Astrocyte of the hippocampus (primary cell): ENCODE data around the gene OSBPL9.
"Not testable (repeated sequence)": the region's sequence is repeated elsewhere in the genome, so short reads cannot be mapped to it uniquely, and the experiment has no call there.

Source experiments
- DNase-seq: peaks from one replicate; pipeline ENCODE4 v3.0.0; 2011; ENCODE audit warnings: low read depth, low spot score

OSBPL9 gene

GRCh38 chr1:51780927-51781326, 164.0 kb downstream of the OSBPL9 start:
- no peak for DNase-seq

DNA sequence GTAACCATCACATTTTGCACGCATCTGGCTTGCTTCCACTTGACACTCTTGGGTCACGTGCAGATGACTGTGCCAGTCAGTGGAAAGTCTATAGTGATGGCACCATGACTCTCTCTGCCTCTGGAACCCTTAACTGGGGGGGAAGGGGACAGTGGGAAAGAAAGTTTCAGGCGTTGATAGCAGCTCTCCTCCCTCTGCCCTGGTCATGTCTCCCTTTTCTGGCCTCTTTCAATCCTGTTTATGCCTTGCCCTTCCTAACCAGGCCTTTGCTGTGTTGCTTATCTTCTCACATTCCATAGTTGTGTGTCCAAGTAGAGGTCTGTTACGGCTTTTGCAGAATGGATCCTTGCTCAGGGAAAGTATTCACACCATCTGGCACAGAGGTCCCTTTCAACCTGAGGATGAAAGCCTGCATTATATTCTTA, 168.1 kb downstream of the OSBPL9 start:
- DNase-seq, result peak; percentile 17

DNA sequence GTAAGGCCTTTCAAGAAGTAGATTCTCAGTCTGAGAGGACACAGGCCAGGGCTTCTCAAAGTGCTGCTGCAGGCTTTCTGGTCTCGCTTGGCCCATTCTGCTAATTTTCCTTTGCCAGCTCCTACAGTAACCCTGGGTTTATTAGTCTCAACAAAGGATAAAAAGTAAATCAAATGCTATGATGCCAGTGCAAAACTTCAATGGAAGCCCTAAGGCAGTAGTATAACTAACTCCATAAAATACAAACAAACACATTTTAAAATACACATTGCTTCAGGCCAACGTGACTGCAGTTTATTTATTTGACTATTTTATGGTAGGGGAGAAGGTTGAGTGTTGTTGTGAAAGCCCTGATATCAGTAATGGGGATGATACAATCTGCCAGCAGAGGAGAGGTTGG, 172.0 kb downstream of the OSBPL9 start:
- DNase-seq, result no peak

DNA sequence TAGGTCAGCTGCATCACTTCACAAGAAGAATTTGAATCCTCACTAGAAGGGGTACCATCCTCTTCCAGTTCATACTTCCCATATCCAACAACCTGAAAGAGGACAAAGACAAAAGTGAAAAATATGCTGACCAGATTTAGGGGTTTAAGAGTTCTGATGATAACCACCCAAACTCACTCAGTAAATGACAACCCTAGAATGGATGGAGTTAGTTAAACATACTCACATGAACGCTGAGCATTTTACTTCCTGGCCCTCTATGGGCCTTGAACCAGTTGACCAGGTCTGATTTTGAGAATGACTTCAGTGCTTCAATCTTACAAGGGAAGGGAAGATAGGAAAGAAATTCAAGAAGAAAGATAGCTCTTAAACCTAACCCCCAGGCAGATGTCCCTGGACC, 172.4 kb downstream of the OSBPL9 start:
- DNase-seq, result no peak

DNA sequence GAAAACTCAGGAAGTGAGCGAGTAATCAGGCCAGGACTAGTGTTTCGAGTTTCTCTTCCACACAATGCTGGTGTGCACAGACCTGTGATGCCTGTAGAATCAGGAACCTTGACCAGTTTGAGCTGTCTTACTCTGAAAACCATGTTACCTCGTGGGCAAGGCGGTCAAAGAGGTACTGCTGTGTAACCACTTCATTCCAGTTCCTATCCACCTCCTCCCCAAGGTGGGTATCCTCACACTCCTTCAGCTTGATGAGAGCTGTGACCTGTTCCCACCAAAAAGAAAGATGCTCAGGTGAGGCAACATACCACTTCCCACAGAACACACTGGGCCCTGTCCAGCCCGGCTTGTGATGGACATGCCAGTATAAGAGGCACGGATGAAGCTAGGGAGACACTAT, 173.5 kb downstream of the OSBPL9 start:
- DNase-seq, result no peak

- DNase-seq, result no peak
Observed at GRCh38 chr1:51791888-51792287, 175.0 kb downstream of the OSBPL9 start.

GRCh38 chr1:51792864-51793263, 176.0 kb downstream of the OSBPL9 start:
- peak; percentile 56 for DNase-seq

DNA sequence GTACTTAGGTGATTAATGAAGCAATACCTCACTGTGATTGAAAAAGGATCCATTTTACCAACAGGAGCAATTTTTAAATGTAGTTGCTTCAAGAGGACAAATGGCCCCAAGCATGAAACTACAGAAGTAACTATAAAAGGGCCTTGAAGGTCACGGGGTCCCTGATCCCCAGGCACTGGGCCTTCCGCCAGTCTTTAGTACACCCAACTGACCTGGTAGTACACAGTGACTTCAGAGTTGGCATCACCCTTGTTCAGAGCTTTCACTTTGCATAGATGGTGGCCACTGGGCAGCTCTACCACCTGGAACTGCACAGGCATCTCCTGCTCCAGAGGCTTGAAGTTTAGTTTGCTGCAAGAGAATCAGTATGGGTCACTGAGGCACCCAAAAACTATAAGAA, 177.4 kb downstream of the OSBPL9 start:
- DNase-seq, result no peak

GRCh38 chr1:51794868-51795267, 178.0 kb downstream of the OSBPL9 start:
- DNase-seq, result no peak

- no peak for DNase-seq
Observed at GRCh38 chr1:51799372-51799771, 182.5 kb downstream of the OSBPL9 start.

DNA sequence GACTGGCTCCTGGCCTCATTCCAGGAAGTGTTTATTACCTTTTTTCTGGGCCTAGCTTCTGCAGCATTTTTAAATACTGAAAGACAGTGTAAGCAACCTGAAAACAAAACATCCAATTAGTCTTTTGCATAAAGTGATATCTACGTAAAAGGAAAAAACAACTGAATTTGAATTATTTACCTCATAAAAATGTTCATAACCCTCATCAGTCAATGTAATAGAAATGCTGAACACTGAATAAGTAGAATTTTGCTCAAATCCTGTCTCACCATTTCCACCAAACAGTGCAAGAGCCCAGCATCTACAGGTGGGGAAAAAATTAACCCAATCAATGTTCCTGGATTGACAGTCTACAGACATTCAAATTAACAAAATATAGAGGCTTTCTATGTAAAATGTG, 197.6 kb downstream of the OSBPL9 start:
- DNase-seq, result no peak

DNA sequence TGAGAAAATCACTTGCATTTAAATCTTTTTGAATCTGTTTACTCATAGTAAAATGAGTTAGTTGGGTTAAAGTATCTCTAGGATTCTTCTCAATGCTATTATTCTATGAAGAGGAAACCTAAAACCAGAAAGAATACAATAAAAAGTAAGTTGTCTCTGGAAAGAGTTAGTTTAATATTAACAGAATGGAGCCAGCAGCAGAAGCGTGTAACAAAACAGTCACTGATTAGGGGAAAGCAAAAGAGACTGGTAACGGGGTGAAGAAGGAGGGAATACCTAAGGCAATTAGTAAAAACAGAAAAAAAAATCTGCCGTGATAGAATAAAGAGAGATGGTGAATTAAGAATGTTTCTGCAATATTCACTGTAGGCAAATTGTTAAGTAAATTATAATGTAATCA, 201.6 kb downstream of the OSBPL9 start:
- no peak for DNase-seq

DNA sequence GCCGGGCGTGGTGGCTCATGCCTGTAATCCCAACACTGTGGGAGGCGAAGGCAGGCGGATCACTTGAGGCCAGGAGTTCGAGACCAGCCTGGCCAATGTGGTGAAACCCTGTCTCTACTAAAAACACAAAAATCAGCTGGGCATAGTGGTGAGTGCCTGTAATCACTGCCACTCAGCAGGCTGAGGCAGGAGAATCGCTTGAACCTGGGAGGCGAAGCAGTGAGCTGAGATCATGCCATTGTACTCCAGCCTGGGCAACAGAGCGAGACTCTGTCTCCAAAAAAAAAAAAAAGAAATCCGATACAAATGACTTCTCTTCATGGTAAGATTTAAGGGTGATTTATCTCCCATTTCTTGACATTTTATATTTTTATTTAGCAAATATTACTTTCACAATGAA, 202.1 kb downstream of the OSBPL9 start:
- not testable (repeated sequence) for DNase-seq

DNA sequence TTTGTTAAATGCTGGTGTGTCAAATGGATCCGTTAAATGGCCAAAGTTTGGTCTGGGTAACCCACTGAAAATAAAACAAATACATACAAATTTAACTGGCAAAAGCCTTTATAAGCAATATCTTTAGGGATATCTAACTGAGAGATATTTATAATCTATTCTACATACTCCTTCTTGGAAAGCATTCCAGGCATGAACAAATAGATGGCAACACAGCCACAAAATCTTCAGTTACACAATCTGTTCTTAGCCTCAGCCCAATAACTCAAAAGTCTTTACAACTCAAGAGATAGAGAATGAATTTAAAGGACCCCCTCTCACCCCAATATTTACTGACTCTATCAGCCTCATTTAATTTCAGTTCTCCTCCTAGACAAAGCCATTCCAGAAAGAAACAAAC, 202.9 kb downstream of the OSBPL9 start:
- DNase-seq, result peak; percentile 5

- DNase-seq, result no peak
Observed at GRCh38 chr1:51829058-51829457, 212.2 kb downstream of the OSBPL9 start.

DNA sequence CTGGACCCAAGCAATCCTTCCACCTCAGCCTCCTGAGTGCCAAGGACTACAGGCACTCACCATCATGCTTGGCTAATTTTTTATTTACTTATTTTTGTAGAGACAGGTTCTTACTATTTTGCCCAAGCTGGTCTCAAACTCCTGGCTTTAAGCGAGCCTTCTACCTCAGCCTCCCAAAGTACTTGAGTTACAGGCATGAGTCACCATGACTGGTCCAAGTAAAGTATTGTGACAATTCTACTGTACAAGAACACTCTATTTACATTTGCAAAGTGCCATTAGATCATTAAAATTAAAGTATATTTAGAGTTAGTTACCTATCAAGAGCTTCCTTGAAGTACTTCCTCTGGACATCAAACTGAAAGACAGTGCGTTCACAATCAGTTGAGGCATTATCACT, 216.8 kb downstream of the OSBPL9 start:
- no peak for DNase-seq

GRCh38 chr1:51837243-51837642, 220.4 kb downstream of the OSBPL9 start:
- DNase-seq, result no peak
